GM12865 (cell line): ENCODE data around the gene KLHDC8A.
"Not testable (repeated sequence)": the region's sequence is repeated elsewhere in the genome, so short reads cannot be mapped to it uniquely, and the experiment has no call there.

ENCODE experiments used
- DNase-seq: peaks from one replicate; pipeline ENCODE4 v3.0.0; 2010; ENCODE audit warnings: low read depth
- H3K4me3 ChIP-seq: 2 replicates; pipeline ENCODE4 v1.5.1; 2011; ENCODE audit warnings: mild to moderate bottlenecking, low read depth, low read length, control low read depth
- TF ChIP-seq, protein P1 (sequence below): IDR thresholded peaks from 2 replicates; pipeline ENCODE4 v1.5.1; 2011; ENCODE audit warnings: low read length, control low read depth, low read depth, inconsistent platforms; ENCODE audit not compliant: insufficient read depth; ENCODE audit errors: missing control alignments

Gene KLHDC8A

GRCh38 chr1:205387845-205388244 lies 31.1 kb upstream of the KLHDC8A start:
- no peak for DNase-seq
- TF ChIP-seq, protein P1, sequence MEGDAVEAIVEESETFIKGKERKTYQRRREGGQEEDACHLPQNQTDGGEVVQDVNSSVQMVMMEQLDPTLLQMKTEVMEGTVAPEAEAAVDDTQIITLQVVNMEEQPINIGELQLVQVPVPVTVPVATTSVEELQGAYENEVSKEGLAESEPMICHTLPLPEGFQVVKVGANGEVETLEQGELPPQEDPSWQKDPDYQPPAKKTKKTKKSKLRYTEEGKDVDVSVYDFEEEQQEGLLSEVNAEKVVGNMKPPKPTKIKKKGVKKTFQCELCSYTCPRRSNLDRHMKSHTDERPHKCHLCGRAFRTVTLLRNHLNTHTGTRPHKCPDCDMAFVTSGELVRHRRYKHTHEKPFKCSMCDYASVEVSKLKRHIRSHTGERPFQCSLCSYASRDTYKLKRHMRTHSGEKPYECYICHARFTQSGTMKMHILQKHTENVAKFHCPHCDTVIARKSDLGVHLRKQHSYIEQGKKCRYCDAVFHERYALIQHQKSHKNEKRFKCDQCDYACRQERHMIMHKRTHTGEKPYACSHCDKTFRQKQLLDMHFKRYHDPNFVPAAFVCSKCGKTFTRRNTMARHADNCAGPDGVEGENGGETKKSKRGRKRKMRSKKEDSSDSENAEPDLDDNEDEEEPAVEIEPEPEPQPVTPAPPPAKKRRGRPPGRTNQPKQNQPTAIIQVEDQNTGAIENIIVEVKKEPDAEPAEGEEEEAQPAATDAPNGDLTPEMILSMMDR = no peak
- H3K4me3 ChIP-seq = no peak overlapping the region

GRCh38 chr1:205382990-205383389 lies 26.3 kb upstream of the KLHDC8A start:
- H3K4me3 ChIP-seq, DNase-seq: not testable (repeated sequence)

DNA sequence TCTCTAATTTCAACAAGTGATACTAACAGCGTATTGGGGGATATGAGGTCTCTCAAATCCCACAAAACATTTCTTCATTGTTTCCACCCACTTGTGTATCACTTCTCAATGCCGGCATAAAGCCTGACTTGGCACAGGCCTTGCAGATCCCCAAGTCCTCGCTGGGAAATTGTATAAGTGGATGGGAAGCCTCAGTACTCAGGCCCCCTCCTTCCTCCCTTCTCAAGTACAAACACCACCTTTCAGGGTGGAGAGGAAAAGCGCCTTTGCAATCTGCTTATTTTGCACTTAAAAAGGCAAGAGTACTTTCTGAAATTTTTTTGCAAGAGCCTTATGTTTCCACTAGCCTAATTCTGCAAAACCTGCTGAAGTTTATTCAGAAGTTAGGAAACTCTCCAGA lies 25.8 kb upstream of the KLHDC8A start:
- TF ChIP-seq, protein P1 = no peak
- no peak overlapping the region for H3K4me3 ChIP-seq
- no peak for DNase-seq

GRCh38 chr1:205381305-205381704 lies 24.6 kb upstream of the KLHDC8A start:
- TF ChIP-seq, protein P1 = no peak
- DNase-seq = no peak
- no peak overlapping the region for H3K4me3 ChIP-seq

GRCh38 chr1:205380882-205381281 lies 24.2 kb upstream of the KLHDC8A start:
- TF ChIP-seq, protein P1 = no peak
- no peak overlapping the region for H3K4me3 ChIP-seq
- no peak for DNase-seq

DNA sequence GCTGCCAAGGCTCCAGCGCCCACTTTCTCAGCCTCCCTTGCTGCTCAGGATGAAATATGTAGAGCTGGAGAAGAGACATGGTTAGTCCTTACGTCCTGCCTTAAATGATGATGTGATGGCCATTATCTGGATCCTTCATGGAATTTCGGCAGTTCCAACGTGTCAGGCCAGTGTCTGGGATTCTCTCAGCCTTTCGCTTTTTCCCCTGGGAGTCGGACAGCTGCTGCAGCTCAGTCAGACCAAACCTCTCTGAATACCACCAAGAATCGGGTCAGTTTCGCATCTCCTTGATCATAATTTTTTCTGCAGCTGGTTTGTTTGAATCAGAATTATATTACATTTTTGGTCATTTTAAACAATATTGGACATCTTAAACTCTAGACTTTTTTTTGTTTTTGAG lies 22.3 kb upstream of the KLHDC8A start:
- TF ChIP-seq, protein P1 = no peak
- H3K4me3 ChIP-seq = no peak overlapping the region
- no peak for DNase-seq

DNA sequence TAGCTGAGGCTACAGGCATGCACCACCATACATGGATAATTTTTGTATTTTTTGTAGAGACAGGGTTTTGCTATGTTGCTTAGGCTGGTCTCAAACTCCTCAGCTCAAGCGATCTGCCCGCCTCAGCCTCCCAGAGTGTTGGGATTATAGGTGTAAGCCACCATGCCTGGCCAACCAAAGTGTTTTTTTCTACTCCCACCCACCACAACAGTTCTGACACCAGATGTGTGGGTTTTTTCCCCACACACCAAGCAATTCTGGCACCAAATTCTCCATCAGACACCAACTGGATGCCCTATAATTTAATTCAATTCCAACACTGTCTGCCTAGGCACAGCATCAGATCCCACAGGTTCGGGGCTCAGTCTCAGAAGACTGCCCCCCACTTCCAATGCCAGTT lies 20.6 kb upstream of the KLHDC8A start:
- no peak for DNase-seq
- TF ChIP-seq, protein P1 = no peak
- H3K4me3 ChIP-seq = no peak overlapping the region
